ENCODE data around the gene CXCR6.
A peak's percentile ranks its signal among the peaks of the same experiment; 100 is the strongest.
"Not testable (repeated sequence)": the region's sequence is repeated elsewhere in the genome, so short reads cannot be mapped to it uniquely, and the experiment has no call there.

Gene CXCR6

DNA sequence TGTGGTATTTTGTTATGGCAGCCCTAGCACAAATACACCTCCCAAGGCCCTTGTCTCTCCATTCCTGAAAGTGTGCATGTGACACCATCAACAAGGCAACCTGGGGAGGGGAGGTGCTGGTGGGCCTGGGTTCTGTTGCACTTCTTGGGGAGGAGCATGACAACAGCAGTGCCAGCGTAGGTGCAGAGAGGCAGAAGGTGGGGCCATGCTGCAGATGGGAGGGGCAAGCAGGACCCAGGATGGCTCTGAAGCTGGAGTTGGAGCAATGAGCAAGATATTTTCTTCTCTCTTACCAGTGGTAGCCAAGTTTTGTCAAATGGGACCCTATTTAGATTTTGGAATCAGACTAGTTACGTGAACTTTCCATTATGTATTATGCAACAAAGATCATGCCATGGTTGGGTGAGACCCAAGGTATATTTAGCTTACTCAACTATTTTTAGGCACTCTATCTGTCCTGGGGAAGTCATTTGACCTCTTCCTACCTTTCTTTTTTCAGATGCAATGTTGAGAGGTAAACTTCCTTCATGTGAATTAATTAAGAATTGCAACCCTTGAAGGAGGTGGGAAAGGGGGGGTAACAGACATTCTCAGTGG lies 49.0 kb downstream of the CXCR6 start:
- peak; percentile 35 for DNase-seq

DNA sequence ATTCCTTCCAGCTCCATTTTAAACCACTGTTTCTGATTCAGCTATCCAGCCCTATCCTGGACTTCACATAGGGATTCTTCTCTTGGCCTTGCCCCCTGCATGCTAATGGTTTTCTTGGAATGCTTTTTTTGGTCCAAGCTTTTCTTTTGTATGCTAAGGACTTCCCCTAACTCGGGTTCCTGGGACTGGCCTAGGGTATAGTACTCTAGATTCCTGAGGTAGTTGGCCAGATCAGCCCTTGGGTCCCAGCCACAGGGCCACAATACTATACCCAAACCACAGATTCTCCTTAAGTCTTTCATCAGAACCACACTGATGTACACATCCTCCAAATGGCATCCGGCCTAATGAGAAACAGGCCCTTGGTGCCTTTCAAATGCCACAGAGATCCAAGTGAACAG lies 49.6 kb downstream of the CXCR6 start:
- no peak for DNase-seq

DNA sequence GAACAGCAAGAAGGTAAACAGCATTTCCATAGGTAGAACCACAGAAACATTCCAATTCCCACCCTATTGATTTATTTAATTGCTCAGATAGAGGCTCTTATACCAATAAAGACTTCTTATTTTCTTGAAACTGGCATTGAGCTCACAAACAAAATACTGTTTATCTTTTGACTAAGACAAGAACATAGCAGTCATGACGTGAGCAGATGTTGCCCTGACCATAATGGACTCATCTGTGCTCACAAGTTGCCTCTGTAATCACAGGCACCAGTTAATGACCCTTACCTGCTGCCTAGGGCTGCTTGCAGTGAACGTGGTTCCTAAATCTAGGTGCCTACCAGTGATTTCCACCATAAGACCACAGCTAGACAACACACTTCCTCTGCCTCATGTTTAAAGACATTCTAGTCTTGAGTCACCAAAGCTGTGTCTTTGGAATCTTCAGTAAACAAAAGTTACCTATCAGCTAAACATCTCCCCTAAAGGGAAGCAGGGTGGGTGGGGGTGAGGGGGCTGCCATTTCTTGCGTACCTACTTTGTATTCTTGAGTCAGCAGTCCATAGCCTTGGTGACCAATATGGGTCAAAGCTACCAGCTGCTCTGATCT lies 50.3 kb downstream of the CXCR6 start:
- DNase-seq, result peak; percentile 67

DNA sequence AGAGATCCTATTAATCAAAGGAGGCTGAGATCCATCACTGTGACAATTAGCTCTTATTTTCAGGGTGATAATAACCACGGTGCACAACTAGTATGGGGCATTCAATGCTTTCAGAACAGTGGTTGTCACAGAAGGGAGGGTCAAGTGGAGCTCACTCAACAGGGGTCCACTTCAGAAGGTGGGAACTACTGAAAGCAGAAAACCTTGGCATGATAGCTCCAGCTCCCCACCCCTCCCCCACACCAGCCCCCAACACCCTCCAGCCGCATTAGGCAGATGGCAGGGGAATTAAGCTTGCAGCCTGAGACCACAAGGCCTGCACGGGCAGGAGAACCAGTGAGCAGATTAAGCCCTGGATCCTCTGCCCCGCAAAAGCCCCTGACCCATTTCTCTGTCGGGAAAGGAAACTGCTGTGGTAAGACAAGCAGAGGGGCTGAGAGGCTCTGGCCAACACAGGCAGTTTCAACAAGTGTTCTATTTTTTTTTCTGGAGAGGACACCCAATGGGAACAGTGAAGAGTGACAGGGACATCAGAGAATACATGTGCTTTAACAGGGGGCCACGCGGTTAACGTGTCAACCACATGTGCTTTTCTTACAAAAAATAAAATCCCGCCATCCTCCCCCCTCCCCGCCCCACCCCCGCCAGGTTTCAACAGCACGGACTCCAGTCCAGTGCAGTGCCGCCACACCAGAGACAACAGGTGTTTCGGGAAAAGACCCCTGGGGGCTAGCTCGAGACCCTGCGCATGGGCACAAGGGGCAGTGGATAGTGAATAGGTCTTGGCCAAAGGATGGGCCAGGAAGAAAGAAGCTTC lies 51.4 kb downstream of the CXCR6 start:
- peak; percentile 71 for DNase-seq

DNA sequence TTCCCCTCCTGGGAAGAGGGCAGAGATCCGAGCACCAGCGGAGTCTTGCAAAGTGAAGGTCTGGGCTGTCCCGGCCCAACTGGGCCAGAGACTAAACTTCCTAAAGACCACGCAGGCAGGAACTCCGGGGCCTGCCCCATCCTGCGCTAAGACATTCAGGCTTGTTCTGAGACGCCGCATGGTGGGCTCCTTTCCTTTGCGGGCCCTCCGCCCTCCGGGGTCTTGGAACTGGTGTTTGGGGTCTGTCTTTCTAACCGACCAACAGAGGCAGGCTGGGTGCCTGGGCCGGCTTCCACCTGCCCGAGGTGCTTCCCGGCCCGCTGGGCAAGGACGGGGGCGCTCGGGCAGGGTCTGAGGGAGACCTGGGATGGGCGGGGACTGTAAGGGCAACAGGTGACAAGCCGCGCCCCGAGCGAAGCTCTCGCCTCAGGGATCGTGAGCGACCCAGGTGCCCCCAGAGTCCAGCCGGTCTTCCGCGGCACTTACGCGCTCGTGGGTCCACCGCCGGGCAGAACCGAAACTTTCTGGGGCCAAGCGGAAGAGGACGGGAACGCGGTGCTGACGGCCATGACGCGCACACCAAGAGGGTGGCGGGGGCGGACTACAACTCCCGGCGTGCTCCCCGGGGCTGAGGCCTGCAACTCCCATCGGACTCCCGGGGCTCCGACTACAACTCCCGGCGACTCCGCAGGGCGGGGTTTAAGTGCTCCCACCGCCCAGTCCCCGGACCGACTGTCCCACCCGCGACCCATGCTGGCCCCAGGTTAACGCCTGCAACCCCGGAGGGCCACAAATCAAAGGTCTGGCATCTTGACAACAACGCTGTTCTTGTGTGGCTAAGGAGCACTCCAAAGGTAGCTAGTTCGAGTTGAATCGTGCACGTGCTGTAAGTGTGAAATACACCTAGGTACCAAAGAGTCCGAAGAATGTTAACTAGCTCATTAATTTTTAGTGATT lies 52.2 kb downstream of the CXCR6 start, which contains the start of gene FYCO1:
Gene FYCO1, minus strand, starts transcription at position 589 of the 957 bp plus-strand sequence. CDS start 10,914 bp downstream, outside the sequence.
- DNase-seq, result peak; percentile 92

DNA sequence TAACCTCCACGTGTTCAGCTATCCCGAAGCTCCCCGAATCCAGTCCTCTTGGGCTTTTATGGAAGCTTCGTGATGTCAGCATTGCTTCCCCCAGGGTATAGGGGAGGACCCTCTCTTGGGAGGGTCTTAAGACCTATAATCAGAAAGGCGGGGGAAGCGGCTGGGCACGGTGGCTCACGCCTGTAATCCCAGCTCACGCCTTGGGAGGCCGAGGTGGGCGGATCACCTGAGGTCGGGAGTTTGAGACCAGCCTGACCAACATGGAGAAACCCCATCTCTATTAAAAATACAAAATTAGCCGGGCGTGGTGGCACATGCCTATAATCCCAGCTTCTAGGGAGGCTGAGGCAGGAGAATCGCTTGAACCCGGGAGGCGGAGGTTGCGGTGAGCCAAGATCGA lies 54.2 kb downstream of the CXCR6 start:
- DNase-seq, result not testable (repeated sequence)

DNA sequence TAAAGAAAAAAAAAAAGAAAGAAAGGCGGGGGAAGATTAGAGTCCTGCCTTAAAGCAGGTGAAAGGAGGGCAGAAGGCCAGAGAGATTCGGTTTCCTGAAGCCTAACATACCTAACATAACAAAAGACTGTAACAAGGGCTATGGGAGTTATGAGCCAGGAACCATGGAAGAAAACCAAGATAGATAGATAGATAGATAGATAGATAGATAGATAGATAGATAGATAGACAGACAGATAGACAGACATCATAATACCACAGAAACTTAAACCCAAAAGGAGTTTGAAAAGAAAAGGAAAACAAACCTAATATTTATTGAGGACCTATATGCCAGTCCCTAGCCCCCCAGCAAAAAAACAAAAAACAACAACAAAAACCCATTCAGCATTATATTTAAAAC lies 54.7 kb downstream of the CXCR6 start:
- no peak for DNase-seq

All from CD4-positive, alpha-beta T cell treated with Interleukin-6 for 4 hours (primary cell).